ENCODE measurements around the gene TMEM126A.
"Not testable (repeated sequence)": the region's sequence is repeated elsewhere in the genome, so short reads cannot be mapped to it uniquely, and the experiment has no call there.

DNA sequence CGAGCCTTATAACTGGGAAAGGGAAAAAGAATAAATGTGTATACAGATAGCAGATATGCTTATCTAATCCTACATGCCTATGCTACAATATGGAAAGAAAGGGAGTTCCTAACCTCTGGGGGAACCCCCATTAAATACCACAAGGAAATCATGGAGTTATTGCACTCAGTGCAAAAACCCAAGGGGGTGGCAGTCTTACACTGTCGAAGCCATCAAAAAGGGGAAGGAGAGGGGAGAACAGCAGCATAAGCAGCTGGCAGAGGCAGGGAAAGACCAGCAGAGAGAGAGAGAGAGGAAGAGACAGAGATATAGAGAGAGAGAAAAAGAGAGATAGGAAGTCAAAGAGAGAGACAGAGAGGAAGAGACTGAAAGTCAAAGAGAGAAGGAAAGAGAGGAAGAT, 36.1 kb upstream of the TMEM126A start:
- TF ChIP-seq POLR2A (IDR thresholded peaks at IDR 0.05; ENCODE audit: low read depth, low read length); POLR2AphosphoS5 (IDR thresholded peaks at IDR 0.05; ENCODE audit: low read depth, low read length); TAF1 (IDR thresholded peaks at IDR 0.05; ENCODE audit: borderline replicate concordance, low read depth, low read length): not testable (repeated sequence)
